WTC11 (cell line): Measurements from ENCODE around the gene CYP11A1. TPM values are rescaled to one million over a fixed set of nuclear protein-coding genes. Genes with fewer than 3 reads are reported as not detected.

ENCODE experiments used
- ATAC-seq: fragments of 200-7000 bp; cut with Tn5 transposase; 2 replicates; pipeline ENCODE4 v1.10.0; 2021; ENCODE audit warnings: mild to moderate bottlenecking, moderate library complexity
- CTCF ChIA-PET: fragments of 300-600 bp; sonication (Branson Sonifier 250); formaldehyde crosslinking; loops from one replicate; lab custom pipeline; 2021; ENCODE audit warnings: antibody characterized with exemption; lab: Charles Lee
- POLR2A ChIA-PET: fragments of 350-600 bp; sonication (Branson Sonifier 250); formaldehyde crosslinking; loops from one replicate; lab custom pipeline; 2021; ENCODE audit warnings: antibody characterized with exemption; lab: Charles Lee
- DNase-seq: peaks from one replicate; pipeline ENCODE4 v3.0.0; 2021; ENCODE audit warnings: low spot score
- H3K27ac Mint-ChIP-seq: 2 replicates; pipeline ENCODE4 v1.8.0; 2021; ENCODE audit warnings: mixed read lengths
- H3K27me3 Mint-ChIP-seq: 2 replicates; pipeline ENCODE4 v1.8.0; 2021; ENCODE audit warnings: low read depth, mild to moderate bottlenecking, moderate library complexity, mixed read lengths
- H3K36me3 Mint-ChIP-seq: 2 replicates; pipeline ENCODE4 v1.8.0; 2021; ENCODE audit warnings: mixed read lengths
- H3K4me1 Mint-ChIP-seq: 2 replicates; pipeline ENCODE4 v1.8.0; 2022; ENCODE audit warnings: mixed read lengths
- H3K4me3 Mint-ChIP-seq: 2 replicates; pipeline ENCODE4 v1.8.0; 2021; ENCODE audit warnings: mild to moderate bottlenecking, moderate library complexity, mixed read lengths
- H3K9me3 Mint-ChIP-seq: 2 replicates; pipeline ENCODE4 v1.8.0; 2021; ENCODE audit warnings: mixed read lengths
- CREB1 ChIP-seq: sonication (generic); formaldehyde crosslinking; IDR thresholded peaks from 2 replicates; pipeline ENCODE4 v1.8.0; 2023; ENCODE audit warnings: mild to moderate bottlenecking, missing genetic modification reagents
- GTF2I ChIP-seq: fragments of 250-450 bp; sonication (Bioruptor Pico); conservative IDR thresholded peaks from 2 replicates; pipeline ENCODE4 v1.4.0; 2021; ENCODE audit warnings: mild to moderate bottlenecking
- JAZF1 ChIP-seq: fragments of 250-450 bp; sonication (Bioruptor Pico); IDR thresholded peaks from 2 replicates; pipeline ENCODE4 v1.9.0; 2021; ENCODE audit warnings: moderate library complexity, mild to moderate bottlenecking, inconsistent platforms
- NFATC4 ChIP-seq: fragments of 250-450 bp; sonication (Bioruptor Pico); IDR thresholded peaks from 2 replicates; pipeline ENCODE4 v1.9.0; 2021; ENCODE audit warnings: mild to moderate bottlenecking
- NFE2L1 ChIP-seq: sonication (generic); formaldehyde crosslinking; IDR thresholded peaks from 2 replicates; pipeline ENCODE4 v1.8.1; 2023; ENCODE audit warnings: missing genetic modification reagents
- NFYB ChIP-seq: sonication (generic); formaldehyde crosslinking; conservative IDR thresholded peaks from 2 replicates; pipeline ENCODE4 v1.8.0; 2022; ENCODE audit warnings: low read depth, missing genetic modification reagents
- NR1H2 ChIP-seq: sonication (generic); formaldehyde crosslinking; IDR thresholded peaks from 2 replicates; pipeline ENCODE4 v1.9.0; 2021; ENCODE audit warnings: mild to moderate bottlenecking, moderate library complexity, missing genetic modification reagents
- SP1 ChIP-seq: sonication (generic); formaldehyde crosslinking; conservative IDR thresholded peaks from 2 replicates; pipeline ENCODE4 v1.8.1; 2022; ENCODE audit warnings: missing genetic modification reagents
- ZNF138 ChIP-seq: sonication (generic); formaldehyde crosslinking; conservative IDR thresholded peaks from 2 replicates; pipeline ENCODE4 v1.8.1; 2022; ENCODE audit warnings: mild to moderate bottlenecking, moderate library complexity, missing genetic modification reagents
- ZNF219 ChIP-seq: sonication (generic); formaldehyde crosslinking; IDR thresholded peaks from 2 replicates; pipeline ENCODE4 v1.8.0; 2023; ENCODE audit warnings: missing genetic modification reagents, mild to moderate bottlenecking, borderline replicate concordance
- ZNF232 ChIP-seq: sonication (generic); formaldehyde crosslinking; IDR thresholded peaks from 2 replicates; pipeline ENCODE4 v1.8.0; 2022; ENCODE audit warnings: mild to moderate bottlenecking, missing genetic modification reagents
- total RNA-seq: library from RNA; stranded (reverse); gene quantifications from 3 replicates; pipeline ENCODE4 v1.2.3, GENCODE V29; 2021
- TF ChIP-seq, protein P1 (sequence below): fragments of 250-450 bp; sonication (Bioruptor Pico); IDR thresholded peaks from 2 replicates; pipeline ENCODE4 v1.9.0; 2021; ENCODE audit warnings: mild to moderate bottlenecking
- TF ChIP-seq, protein P2 (sequence below): fragments of 250-450 bp; sonication (Bioruptor Pico); IDR thresholded peaks from 2 replicates; pipeline ENCODE4 v1.9.0; 2021; ENCODE audit warnings: moderate library complexity, mild to moderate bottlenecking, inconsistent platforms, borderline replicate concordance
- TF ChIP-seq, protein P3 (sequence below): sonication (generic); formaldehyde crosslinking; IDR thresholded peaks from 2 replicates; pipeline ENCODE4 v1.8.1; 2022; ENCODE audit warnings: low read depth, missing genetic modification reagents, borderline replicate concordance
- TF ChIP-seq, protein P4 (sequence below): sonication (generic); formaldehyde crosslinking; IDR thresholded peaks from 2 replicates; pipeline ENCODE4 v1.8.1; 2022; ENCODE audit warnings: mild to moderate bottlenecking, moderate library complexity, missing genetic modification reagents
- TF ChIP-seq, protein P5 (sequence below): sonication (generic); formaldehyde crosslinking; IDR thresholded peaks from 2 replicates; pipeline ENCODE4 v1.8.1; 2023; ENCODE audit warnings: mild to moderate bottlenecking, missing genetic modification reagents, moderate library complexity
- TF ChIP-seq, protein P6 (sequence below): sonication (generic); formaldehyde crosslinking; IDR thresholded peaks from 2 replicates; pipeline ENCODE4 v1.8.1; 2023; ENCODE audit warnings: mild to moderate bottlenecking, missing genetic modification reagents
- TF ChIP-seq, protein P7 (sequence below): fragments of 250-450 bp; sonication (Bioruptor Pico); conservative IDR thresholded peaks from 2 replicates; pipeline ENCODE4 v1.9.0; 2021; ENCODE audit warnings: mild to moderate bottlenecking
- TF ChIP-seq, protein P8 (sequence below): sonication (generic); formaldehyde crosslinking; IDR thresholded peaks from 2 replicates; pipeline ENCODE4 v1.8.0; 2023; ENCODE audit warnings: missing genetic modification reagents

Gene CYP11A1
- total RNA-seq, 1 experiment from 2014 or later, result 3.4 TPM

DNA sequence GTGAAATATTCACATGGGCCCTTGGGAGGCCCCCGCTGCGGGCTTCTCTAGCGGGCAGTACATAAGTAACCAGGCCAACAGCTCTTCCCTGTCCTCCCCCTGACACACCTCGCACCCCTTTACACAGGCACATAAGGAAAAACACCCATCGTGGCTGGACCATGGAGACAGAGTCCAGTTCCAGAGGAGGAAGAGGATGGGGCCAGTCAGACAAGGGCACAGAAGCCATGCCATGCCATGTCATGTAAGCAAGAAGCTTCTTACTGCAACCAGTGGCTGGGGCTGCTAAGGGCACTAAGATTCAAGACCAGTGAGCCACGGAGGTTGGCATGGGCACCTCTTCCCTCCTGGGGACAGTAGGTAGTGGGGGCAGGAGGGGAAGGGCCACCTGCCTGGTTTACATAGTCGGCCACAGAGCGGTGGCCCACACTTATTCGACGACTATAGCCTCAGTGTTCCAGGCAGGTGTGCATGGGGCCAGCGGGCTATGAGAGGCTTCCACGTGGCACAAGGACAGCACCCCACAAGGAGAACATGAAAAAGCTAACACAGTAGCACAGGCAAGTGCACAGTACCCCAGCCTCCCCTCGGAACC lies 5.7 kb upstream of the CYP11A1 start (continued):
- TF ChIP-seq, protein P1, sequence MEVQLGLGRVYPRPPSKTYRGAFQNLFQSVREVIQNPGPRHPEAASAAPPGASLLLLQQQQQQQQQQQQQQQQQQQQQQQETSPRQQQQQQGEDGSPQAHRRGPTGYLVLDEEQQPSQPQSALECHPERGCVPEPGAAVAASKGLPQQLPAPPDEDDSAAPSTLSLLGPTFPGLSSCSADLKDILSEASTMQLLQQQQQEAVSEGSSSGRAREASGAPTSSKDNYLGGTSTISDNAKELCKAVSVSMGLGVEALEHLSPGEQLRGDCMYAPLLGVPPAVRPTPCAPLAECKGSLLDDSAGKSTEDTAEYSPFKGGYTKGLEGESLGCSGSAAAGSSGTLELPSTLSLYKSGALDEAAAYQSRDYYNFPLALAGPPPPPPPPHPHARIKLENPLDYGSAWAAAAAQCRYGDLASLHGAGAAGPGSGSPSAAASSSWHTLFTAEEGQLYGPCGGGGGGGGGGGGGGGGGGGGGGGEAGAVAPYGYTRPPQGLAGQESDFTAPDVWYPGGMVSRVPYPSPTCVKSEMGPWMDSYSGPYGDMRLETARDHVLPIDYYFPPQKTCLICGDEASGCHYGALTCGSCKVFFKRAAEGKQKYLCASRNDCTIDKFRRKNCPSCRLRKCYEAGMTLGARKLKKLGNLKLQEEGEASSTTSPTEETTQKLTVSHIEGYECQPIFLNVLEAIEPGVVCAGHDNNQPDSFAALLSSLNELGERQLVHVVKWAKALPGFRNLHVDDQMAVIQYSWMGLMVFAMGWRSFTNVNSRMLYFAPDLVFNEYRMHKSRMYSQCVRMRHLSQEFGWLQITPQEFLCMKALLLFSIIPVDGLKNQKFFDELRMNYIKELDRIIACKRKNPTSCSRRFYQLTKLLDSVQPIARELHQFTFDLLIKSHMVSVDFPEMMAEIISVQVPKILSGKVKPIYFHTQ (CRISPR knock-in tag), result no peak

DNA sequence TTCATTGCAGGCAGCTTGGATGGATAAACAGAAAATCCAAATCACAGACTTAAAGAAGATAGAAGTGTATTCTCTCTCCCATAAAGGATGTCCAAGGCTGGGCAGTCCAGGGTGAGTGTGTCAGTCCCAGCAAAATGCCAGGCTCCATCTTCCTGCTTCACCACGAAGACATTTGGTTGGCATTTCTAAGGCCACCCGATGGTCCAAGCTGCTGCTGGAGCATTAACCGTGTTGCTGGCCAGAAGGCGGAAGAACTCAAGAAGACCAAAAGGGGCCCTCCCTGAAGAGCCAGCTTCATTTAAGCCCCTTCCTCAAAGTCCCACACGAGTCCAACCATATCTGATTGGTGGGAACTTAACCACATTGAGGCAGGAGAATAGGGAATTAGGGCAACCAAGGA lies 3.0 kb upstream of the CYP11A1 start:
- peaks cover 12% of the 10 kb centered on the region for H3K27me3 Mint-ChIP-seq
- H3K4me1 Mint-ChIP-seq, result peaks cover 17% of the 10 kb centered on the region
- POLR2A ChIA-PET, result no interaction called here
- CTCF ChIA-PET, result interaction anchor here (1.0 kb wide), 1 partner anchor 334 kb away, joined by 3 read pairs; no protein-coding TSS in a partner anchor
- H3K9me3 Mint-ChIP-seq, result no peaks in the 10 kb centered on the region
- no peak overlapping the region for H3K4me3 Mint-ChIP-seq
- DNase-seq (no peak), ATAC-seq (no peak)
- no peaks in the 10 kb centered on the region for H3K36me3 Mint-ChIP-seq
- TF ChIP-seq, protein P2, sequence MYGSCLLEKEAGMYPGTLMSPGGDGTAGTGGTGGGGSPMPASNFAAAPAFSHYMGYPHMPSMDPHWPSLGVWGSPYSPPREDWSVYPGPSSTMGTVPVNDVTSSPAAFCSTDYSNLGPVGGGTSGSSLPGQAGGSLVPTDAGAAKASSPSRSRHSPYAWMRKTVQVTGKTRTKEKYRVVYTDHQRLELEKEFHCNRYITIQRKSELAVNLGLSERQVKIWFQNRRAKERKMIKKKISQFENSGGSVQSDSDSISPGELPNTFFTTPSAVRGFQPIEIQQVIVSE (CRISPR knock-in tag), result no peak
- TF ChIP-seq NR1H2 (CRISPR knock-in tag), result no peak
- TF ChIP-seq, all 79 proteins: peak for 0
- no peak overlapping the region for H3K27ac Mint-ChIP-seq

DNA sequence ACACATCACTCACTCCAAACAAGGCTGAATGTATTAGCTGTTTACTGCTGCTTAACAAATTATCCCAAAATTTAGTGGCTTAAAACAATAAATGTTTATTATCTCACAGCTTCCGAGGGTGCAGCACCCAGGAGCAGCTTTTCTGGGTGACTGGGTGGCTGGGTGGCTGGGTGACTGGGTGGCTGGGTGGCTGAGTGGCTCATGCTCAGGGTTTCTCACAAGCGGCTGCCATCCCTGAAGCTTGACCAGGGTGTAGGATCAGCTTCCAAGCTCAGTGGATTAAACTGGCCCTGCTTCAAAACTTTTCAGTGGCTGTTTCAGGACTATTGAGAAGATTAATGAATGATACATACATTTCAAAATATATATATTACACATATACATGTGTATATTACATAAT lies 2.3 kb upstream of the CYP11A1 start:
- H3K27ac Mint-ChIP-seq, result no peak overlapping the region
- peaks cover 18% of the 10 kb centered on the region for H3K27me3 Mint-ChIP-seq
- peaks cover 18% of the 10 kb centered on the region for H3K4me1 Mint-ChIP-seq
- H3K9me3 Mint-ChIP-seq, result no peaks in the 10 kb centered on the region
- no peak for DNase-seq
- CTCF ChIA-PET, result interaction anchor here (0.6 to 1.5 kb wide), 4 partner anchors 58 to 397 kb away, joined by 3 to 6 read pairs (median 4); no protein-coding TSS in a partner anchor
- no peaks in the 10 kb centered on the region for H3K36me3 Mint-ChIP-seq
- POLR2A ChIA-PET, result no interaction called here
- TF ChIP-seq NR1H2 (CRISPR knock-in tag), result no peak
- TF ChIP-seq, protein P3, sequence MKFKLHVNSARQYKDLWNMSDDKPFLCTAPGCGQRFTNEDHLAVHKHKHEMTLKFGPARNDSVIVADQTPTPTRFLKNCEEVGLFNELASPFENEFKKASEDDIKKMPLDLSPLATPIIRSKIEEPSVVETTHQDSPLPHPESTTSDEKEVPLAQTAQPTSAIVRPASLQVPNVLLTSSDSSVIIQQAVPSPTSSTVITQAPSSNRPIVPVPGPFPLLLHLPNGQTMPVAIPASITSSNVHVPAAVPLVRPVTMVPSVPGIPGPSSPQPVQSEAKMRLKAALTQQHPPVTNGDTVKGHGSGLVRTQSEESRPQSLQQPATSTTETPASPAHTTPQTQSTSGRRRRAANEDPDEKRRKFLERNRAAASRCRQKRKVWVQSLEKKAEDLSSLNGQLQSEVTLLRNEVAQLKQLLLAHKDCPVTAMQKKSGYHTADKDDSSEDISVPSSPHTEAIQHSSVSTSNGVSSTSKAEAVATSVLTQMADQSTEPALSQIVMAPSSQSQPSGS (CRISPR knock-in tag), result no peak
- TF ChIP-seq JAZF1 (CRISPR knock-in tag), result no peak
- no peak for TF ChIP-seq ZNF232 (CRISPR knock-in tag)
- TF ChIP-seq, protein P4, sequence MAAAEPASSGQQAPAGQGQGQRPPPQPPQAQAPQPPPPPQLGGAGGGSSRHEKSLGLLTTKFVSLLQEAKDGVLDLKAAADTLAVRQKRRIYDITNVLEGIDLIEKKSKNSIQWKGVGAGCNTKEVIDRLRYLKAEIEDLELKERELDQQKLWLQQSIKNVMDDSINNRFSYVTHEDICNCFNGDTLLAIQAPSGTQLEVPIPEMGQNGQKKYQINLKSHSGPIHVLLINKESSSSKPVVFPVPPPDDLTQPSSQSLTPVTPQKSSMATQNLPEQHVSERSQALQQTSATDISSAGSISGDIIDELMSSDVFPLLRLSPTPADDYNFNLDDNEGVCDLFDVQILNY (CRISPR knock-in tag), result no peak
- TF ChIP-seq, protein P5, sequence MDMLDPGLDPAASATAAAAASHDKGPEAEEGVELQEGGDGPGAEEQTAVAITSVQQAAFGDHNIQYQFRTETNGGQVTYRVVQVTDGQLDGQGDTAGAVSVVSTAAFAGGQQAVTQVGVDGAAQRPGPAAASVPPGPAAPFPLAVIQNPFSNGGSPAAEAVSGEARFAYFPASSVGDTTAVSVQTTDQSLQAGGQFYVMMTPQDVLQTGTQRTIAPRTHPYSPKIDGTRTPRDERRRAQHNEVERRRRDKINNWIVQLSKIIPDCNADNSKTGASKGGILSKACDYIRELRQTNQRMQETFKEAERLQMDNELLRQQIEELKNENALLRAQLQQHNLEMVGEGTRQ, result no peak
- TF ChIP-seq SP1 (CRISPR knock-in tag), result no peak
- TF ChIP-seq ZNF219 (CRISPR knock-in tag), result no peak
- no peak for TF ChIP-seq NFYB (CRISPR knock-in tag)
- no peak for TF ChIP-seq NFE2L1
- TF ChIP-seq ZNF138 (CRISPR knock-in tag), result no peak
- TF ChIP-seq GTF2I (CRISPR knock-in tag), result no peak
- TF ChIP-seq CREB1 (CRISPR knock-in tag), result no peak
- TF ChIP-seq, protein P6, sequence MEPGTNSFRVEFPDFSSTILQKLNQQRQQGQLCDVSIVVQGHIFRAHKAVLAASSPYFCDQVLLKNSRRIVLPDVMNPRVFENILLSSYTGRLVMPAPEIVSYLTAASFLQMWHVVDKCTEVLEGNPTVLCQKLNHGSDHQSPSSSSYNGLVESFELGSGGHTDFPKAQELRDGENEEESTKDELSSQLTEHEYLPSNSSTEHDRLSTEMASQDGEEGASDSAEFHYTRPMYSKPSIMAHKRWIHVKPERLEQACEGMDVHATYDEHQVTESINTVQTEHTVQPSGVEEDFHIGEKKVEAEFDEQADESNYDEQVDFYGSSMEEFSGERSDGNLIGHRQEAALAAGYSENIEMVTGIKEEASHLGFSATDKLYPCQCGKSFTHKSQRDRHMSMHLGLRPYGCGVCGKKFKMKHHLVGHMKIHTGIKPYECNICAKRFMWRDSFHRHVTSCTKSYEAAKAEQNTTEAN (CRISPR knock-in tag), result no peak
- TF ChIP-seq, protein P7, sequence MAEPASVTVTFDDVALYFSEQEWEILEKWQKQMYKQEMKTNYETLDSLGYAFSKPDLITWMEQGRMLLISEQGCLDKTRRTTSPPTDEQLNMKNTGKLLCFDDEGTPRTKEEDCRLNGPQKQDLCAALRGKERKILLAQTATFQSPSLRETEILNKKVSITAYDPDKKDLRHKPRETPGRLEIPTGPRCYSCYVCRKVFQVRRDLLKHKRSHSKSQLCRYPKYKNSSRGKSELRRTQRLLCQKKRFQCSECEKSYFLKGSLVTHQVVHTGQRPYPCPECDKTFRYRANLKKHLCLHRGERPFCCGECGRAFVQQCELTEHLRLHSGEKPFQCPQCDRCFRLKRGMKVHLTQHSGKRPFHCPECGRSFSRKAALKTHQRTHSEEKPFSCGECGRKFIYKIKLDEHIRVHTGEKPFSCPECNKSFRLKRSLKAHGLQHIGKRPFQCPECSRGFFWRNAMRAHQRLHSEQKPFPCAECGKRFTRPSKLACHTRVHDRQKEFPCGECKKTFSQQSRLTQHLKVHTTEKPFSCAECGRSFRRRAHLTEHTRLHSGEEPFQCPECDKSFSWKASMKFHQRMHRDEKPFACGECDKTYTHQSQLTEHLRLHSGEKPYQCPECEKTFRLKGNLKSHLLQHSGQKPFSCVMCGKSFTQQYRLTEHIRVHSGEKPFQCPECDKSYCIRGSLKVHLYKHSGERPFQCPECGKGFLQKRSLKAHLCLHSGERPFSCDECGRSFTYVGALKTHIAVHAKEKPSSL (CRISPR knock-in tag), result no peak
- TF ChIP-seq NFATC4, result no peak
- TF ChIP-seq, protein P8, sequence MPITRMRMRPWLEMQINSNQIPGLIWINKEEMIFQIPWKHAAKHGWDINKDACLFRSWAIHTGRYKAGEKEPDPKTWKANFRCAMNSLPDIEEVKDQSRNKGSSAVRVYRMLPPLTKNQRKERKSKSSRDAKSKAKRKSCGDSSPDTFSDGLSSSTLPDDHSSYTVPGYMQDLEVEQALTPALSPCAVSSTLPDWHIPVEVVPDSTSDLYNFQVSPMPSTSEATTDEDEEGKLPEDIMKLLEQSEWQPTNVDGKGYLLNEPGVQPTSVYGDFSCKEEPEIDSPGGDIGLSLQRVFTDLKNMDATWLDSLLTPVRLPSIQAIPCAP (CRISPR knock-in tag), result no peak
- no peak for ATAC-seq
- H3K4me3 Mint-ChIP-seq, result no peak overlapping the region
